B cell (primary cell): ENCODE data around the gene BCKDHA. TPM values are rescaled to one million over a fixed set of nuclear protein-coding genes. Genes with fewer than 3 reads are reported as not detected.

Source experiments
- ATAC-seq: fragments of 200-7000 bp; cut with Tn5 transposase; one replicate; pipeline ENCODE4 v1.10.0; 2021; ENCODE audit warnings: low read depth, mild to moderate bottlenecking, moderate number of reproducible peaks, moderate library complexity
- CTCF ChIA-PET: fragments of 350-600 bp; sonication (Branson Sonifier 250); formaldehyde crosslinking; loops from one replicate; lab custom pipeline; 2021; ENCODE audit warnings: antibody characterized with exemption, inconsistent platforms; lab: Charles Lee
- POLR2A ChIA-PET: fragments of 350-600 bp; sonication (Branson Sonifier 250); formaldehyde crosslinking; loops from one replicate; lab custom pipeline; 2021; ENCODE audit warnings: antibody characterized with exemption; lab: Charles Lee
- DNase-seq: peaks from one replicate; pipeline ENCODE4 v3.0.0; 2013
- H2AFZ ChIP-seq: 2 replicates; pipeline ENCODE4 v1.6.1; 2012; ENCODE audit warnings: mild to moderate bottlenecking, low read depth, low read length; ENCODE audit not compliant: insufficient read depth, poor library complexity, severe bottlenecking
- H3K27ac ChIP-seq, 2 donors: 1 replicate in 1 of 2; 2 replicates in 1 of 2; pipeline ENCODE4 v1.5.1; 2012 to 2013; ENCODE audit warnings: low read length in 2 of 2, mild to moderate bottlenecking in 2 of 2, moderate library complexity in 1 of 2
- H3K27me3 ChIP-seq, 4 experiments: fragments of 200-600 bp in 1 of 4; sonication (generic) in 1 of 4; replicated peaks in 1 of 4; 1 replicate in 2 of 4; 2 replicates in 2 of 4; pipeline versions ENCODE4 v1.6.1 to v1.7.0; 2013 to 2016; ENCODE audit warnings: low read length in 3 of 4, mild to moderate bottlenecking in 2 of 4, mixed read lengths in 1 of 4, moderate library complexity in 1 of 4; ENCODE audit not compliant: insufficient read depth in 4 of 4, control insufficient read depth in 3 of 4; ENCODE audit errors: control extremely low read depth in 1 of 4
- H3K36me3 ChIP-seq, 2 experiments: replicated peaks in 1 of 2; 1 replicate in 1 of 2; 2 replicates in 1 of 2; pipeline versions ENCODE4 v1.6.1 to v1.7.1; 2013; ENCODE audit warnings: low read length in 1 of 2; ENCODE audit not compliant: insufficient read depth in 2 of 2, control insufficient read depth in 1 of 2; ENCODE audit errors: control extremely low read depth in 1 of 2, extremely low read depth in 1 of 2
- H3K4me1 ChIP-seq, 2 donors: fragments of 200-600 bp in 1 of 2; sonication (generic) in 1 of 2; 1 replicate in 1 of 2; 2 replicates in 1 of 2; pipeline versions ENCODE4 v1.5.1 to v1.6.1; 2013 to 2017; ENCODE audit warnings: low read length in 2 of 2; ENCODE audit not compliant: control insufficient read depth in 2 of 2, insufficient read depth in 2 of 2
- H3K4me2 ChIP-seq: replicated peaks from 2 replicates; pipeline ENCODE3; 2012; ENCODE audit warnings: mild to moderate bottlenecking, low read depth, low read length; ENCODE audit not compliant: poor library complexity, severe bottlenecking
- H3K4me3 ChIP-seq, 5 experiments: fragments of 200-600 bp in 1 of 5; sonication (generic) in 1 of 5; 1 replicate in 3 of 5; 2 replicates in 2 of 5; pipeline versions ENCODE4 v1.5.1 to v1.7.0; 2011 to 2016; ENCODE audit warnings: low read length in 4 of 5, mild to moderate bottlenecking in 4 of 5, low read depth in 2 of 5, control low read depth in 1 of 5, moderate library complexity in 1 of 5; ENCODE audit not compliant: insufficient read depth in 1 of 5; ENCODE audit errors: control extremely low read depth in 1 of 5, extremely low read depth in 1 of 5
- H3K79me2 ChIP-seq: fragments of 200-600 bp; sonication (generic); one replicate; pipeline ENCODE4 v1.6.0; 2016; ENCODE audit warnings: low read length; ENCODE audit not compliant: control insufficient read depth, insufficient read depth
- H3K9ac ChIP-seq: fragments of 200-600 bp; sonication (generic); 2 replicates; pipeline ENCODE4 v1.6.1; 2017; ENCODE audit warnings: mild to moderate bottlenecking, low read length, moderate library complexity
- H3K9me3 ChIP-seq, 3 donors: one replicate each; pipeline versions ENCODE4 v1.6.1 to v1.7.1; 2013; ENCODE audit warnings: low read length in 2 of 3; ENCODE audit not compliant: control insufficient read depth in 2 of 3, insufficient read depth in 1 of 3; ENCODE audit errors: control extremely low read depth in 1 of 3
- H4K20me1 ChIP-seq: 2 replicates; pipeline ENCODE4 v1.6.0; 2012; ENCODE audit warnings: mild to moderate bottlenecking, low read length; ENCODE audit not compliant: insufficient read depth, control insufficient read depth, poor library complexity, severe bottlenecking
- H3K27ac Mint-ChIP-seq: one replicate; pipeline ENCODE4 v1.8.0; 2021; ENCODE audit warnings: mixed read lengths
- H3K27me3 Mint-ChIP-seq: one replicate; pipeline ENCODE4 v1.8.0; 2021; ENCODE audit warnings: mixed read lengths
- H3K4me1 Mint-ChIP-seq: one replicate; pipeline ENCODE4 v1.8.0; 2021; ENCODE audit warnings: mixed read lengths
- H3K4me3 Mint-ChIP-seq: one replicate; pipeline ENCODE4 v1.8.0; 2021; ENCODE audit warnings: mixed read lengths
- H3K9me3 Mint-ChIP-seq: one replicate; pipeline ENCODE4 v1.8.0; 2022; ENCODE audit warnings: mixed read lengths; ENCODE audit not compliant: insufficient read depth
- EZH2 ChIP-seq: IDR thresholded peaks from 2 replicates; pipeline ENCODE4 v1.6.1; 2012; ENCODE audit warnings: borderline replicate concordance, low read depth, mild to moderate bottlenecking, moderate library complexity, low read length; ENCODE audit not compliant: insufficient read depth, poor library complexity, severe bottlenecking
- WGBS: methylation state at CpG from one replicate; pipeline ENCODE4 v1.1.5; 2013; ENCODE audit warnings: missing lambda C conversion rate; ENCODE audit not compliant: insufficient coverage; 5-methylcytosine and 5-hydroxymethylcytosine counted together
- intact Hi-C: fragments of 100-400 bp; cut with micrococcal nuclease; formaldehyde crosslinking; loops from one replicate; pipeline ENCODE4 v1.10.0; 2022
- polyA plus RNA-seq: library from polyadenylated mRNA; depleted of rRNA; stranded (reverse); fragments of >200 nt; gene quantifications from 2 replicates; pipeline ENCODE4 v1.2.3, GENCODE V29; 2012
- total RNA-seq, 2 donors: library from RNA; stranded (reverse); fragments of 120-200 nt in 1 of 2; gene quantifications; 1 replicate in 1 of 2; 2 replicates in 1 of 2; pipeline versions ENCODE4 v1.2.3 to v1.2.4, GENCODE V29; 2013 to 2022
- TF ChIP-seq, protein P1 (sequence below): fragments of 200-600 bp; IDR thresholded peaks from one replicate; pipeline ENCODE4 v1.8.0; 2022; ENCODE audit warnings: antibody characterized with exemption, mild to moderate bottlenecking

Gene BCKDHA
- total and polyA plus RNA-seq, 2 donors (not counting 1 experiment from before 2014, with no cell fraction given): 20.6 to 39.7 TPM

- Histone ChIP-seq H3K4me2 (no peak overlapping the region), H3K9ac (no peak overlapping the region), H4K20me1 (no peaks in the 10 kb centered on the region), H3K9me3 (no peaks in the 10 kb centered on the region), H3K36me3 (peaks cover 0 to 30% of the 10 kb centered on the region in 2 experiments), H3K4me1 (peaks cover 6 to 9% of the 10 kb centered on the region in 2 donors), H3K27me3 (no peaks in the 10 kb centered on the region), H3K79me2 (peaks cover 28% of the 10 kb centered on the region), H3K27ac (no peak overlapping the region), H2AFZ (no peak overlapping the region), H3K4me3 (no peak overlapping the region)
- Mint-ChIP-seq H3K27me3 (no peaks in the 10 kb centered on the region), H3K27ac (no peak overlapping the region), H3K4me3 (no peak overlapping the region), H3K9me3 (no peaks in the 10 kb centered on the region), H3K4me1 (peaks cover 18% of the 10 kb centered on the region)
- ChIA-PET POLR2A (no interaction called here), CTCF (interaction anchor here (0.6 to 1.2 kb wide), 2 partner anchors 154 to 1063 kb away, joined by 3 read pairs; no protein-coding TSS in a partner anchor)
- intact Hi-C loops: no loop called here
- ATAC-seq: no peak
- 93% methylated on average over 4 of the region's 4 CpGs for WGBS
- DNase-seq: no peak
- no peak for TF ChIP-seq EZH2
- TF ChIP-seq, protein P1, sequence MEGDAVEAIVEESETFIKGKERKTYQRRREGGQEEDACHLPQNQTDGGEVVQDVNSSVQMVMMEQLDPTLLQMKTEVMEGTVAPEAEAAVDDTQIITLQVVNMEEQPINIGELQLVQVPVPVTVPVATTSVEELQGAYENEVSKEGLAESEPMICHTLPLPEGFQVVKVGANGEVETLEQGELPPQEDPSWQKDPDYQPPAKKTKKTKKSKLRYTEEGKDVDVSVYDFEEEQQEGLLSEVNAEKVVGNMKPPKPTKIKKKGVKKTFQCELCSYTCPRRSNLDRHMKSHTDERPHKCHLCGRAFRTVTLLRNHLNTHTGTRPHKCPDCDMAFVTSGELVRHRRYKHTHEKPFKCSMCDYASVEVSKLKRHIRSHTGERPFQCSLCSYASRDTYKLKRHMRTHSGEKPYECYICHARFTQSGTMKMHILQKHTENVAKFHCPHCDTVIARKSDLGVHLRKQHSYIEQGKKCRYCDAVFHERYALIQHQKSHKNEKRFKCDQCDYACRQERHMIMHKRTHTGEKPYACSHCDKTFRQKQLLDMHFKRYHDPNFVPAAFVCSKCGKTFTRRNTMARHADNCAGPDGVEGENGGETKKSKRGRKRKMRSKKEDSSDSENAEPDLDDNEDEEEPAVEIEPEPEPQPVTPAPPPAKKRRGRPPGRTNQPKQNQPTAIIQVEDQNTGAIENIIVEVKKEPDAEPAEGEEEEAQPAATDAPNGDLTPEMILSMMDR: no peak
These were observed 11.7 kb downstream of the BCKDHA start for GRCh38 chr19:41409288-41409687.

GRCh38 chr19:41410336-41411054, 12.9 kb downstream of the BCKDHA start:
- Histone ChIP-seq H4K20me1 (no peaks in the 10 kb centered on the region), H3K36me3 (peaks cover 0 to 41% of the 10 kb centered on the region in 2 experiments), H3K9ac (no peak overlapping the region), H3K9me3 (no peaks in the 10 kb centered on the region), H3K4me1 (peaks cover 6 to 9% of the 10 kb centered on the region in 2 donors), H3K4me3 (no peak overlapping the region), H3K4me2 (peak overlapping the region; percentile 40), H3K79me2 (peaks cover 27% of the 10 kb centered on the region), H3K27me3 (no peaks in the 10 kb centered on the region), H2AFZ (no peak overlapping the region), H3K27ac (no peak overlapping the region)
- Mint-ChIP-seq H3K4me1 (peaks cover 16% of the 10 kb centered on the region), H3K9me3 (no peaks in the 10 kb centered on the region), H3K27ac (no peak overlapping the region), H3K27me3 (no peaks in the 10 kb centered on the region), H3K4me3 (no peak overlapping the region)
- TF ChIP-seq EZH2: no peak
- TF ChIP-seq, protein P1: no peak
- 98% methylated on average over 21 of the region's 23 CpGs for WGBS
- CTCF ChIA-PET: no interaction called here
- ATAC-seq (no peak), DNase-seq (no peak)
- intact Hi-C loops: no loop called here
- POLR2A ChIA-PET: no interaction called here
